GM21367 (cell line): ENCODE measurements around the gene PRKCI.
"Not testable (repeated sequence)": the region's sequence is repeated elsewhere in the genome, so short reads cannot be mapped to it uniquely, and the experiment has no call there.

Source experiments
- ATAC-seq: cut with Tn5 transposase; IDR thresholded peaks from one replicate; pipeline ENCODE4 v1.9.1; 2021; ENCODE audit not compliant: unreplicated experiment

The PRKCI gene

GRCh38 chr3:170221924-170222646, at the start of gene PRKCI:
Gene PRKCI, plus strand, starts transcription at chr3:170222424. Its CDS starts 246 bp downstream, at chr3:170222670.
- ATAC-seq, result peak; percentile 94

GRCh38 chr3:170178651-170179050, 43.6 kb upstream of the PRKCI start:
- ATAC-seq, result no peak

- no peak for ATAC-seq
These were observed 42.8 kb upstream of the PRKCI start for GRCh38 chr3:170179432-170179831.

GRCh38 chr3:170180079-170180907, 41.9 kb upstream of the PRKCI start:
- ATAC-seq, result peak; percentile 12

GRCh38 chr3:170180908-170181885, 41.0 kb upstream of the PRKCI start, which contains the start of gene PHC3:
Gene PHC3, minus strand, starts transcription at chr3:170181733. Its CDS starts 18 bp downstream, at chr3:170181715.
- peak; percentile 74 for ATAC-seq

- no peak for ATAC-seq
These were observed 32.6 kb upstream of the PRKCI start for GRCh38 chr3:170189398-170190256.

- ATAC-seq, result not testable (repeated sequence)
These were observed 26.5 kb upstream of the PRKCI start for GRCh38 chr3:170195759-170196158.

GRCh38 chr3:170196833-170197232, 25.4 kb upstream of the PRKCI start:
- no peak for ATAC-seq

GRCh38 chr3:170200987-170201386, 21.2 kb upstream of the PRKCI start:
- ATAC-seq, result no peak

GRCh38 chr3:170201527-170201926, 20.7 kb upstream of the PRKCI start:
- ATAC-seq, result no peak

GRCh38 chr3:170203457-170203856, 18.8 kb upstream of the PRKCI start:
- no peak for ATAC-seq

- no peak for ATAC-seq
These were observed 18.2 kb upstream of the PRKCI start for GRCh38 chr3:170204023-170204472.

- ATAC-seq, result no peak
These were observed 17.7 kb upstream of the PRKCI start for GRCh38 chr3:170204509-170204908.

GRCh38 chr3:170205302-170205701, 16.9 kb upstream of the PRKCI start:
- no peak for ATAC-seq

- not testable (repeated sequence) for ATAC-seq
These were observed 16.0 kb upstream of the PRKCI start for GRCh38 chr3:170206164-170206762.

GRCh38 chr3:170207717-170208116, 14.5 kb upstream of the PRKCI start:
- no peak for ATAC-seq

- no peak for ATAC-seq
These were observed 10.6 kb upstream of the PRKCI start for GRCh38 chr3:170211668-170212067.

- ATAC-seq, result no peak
These were observed 2.4 kb upstream of the PRKCI start for GRCh38 chr3:170219850-170220249.

GRCh38 chr3:170220871-170221270, 1.4 kb upstream of the PRKCI start:
- no peak for ATAC-seq
